Gastrocnemius medialis (tissue), 4 donors: ENCODE results near the gene RSF1.

ENCODE experiments used
- CTCF ChIP-seq, 5 experiments: fragments of 450-650 bp in 3 of 5; fragments of 200-600 bp in 2 of 5; sonication (generic) in 2 of 5; IDR thresholded peaks in 4 of 5; conservative IDR thresholded peaks in 1 of 5; 1 replicate in 4 of 5; 2 replicates in 1 of 5; pipeline ENCODE4 v1.5.1; 2016 to 2019; ENCODE audit warnings: antibody characterized with exemption in 5 of 5, mild to moderate bottlenecking in 3 of 5, moderate library complexity in 3 of 5
- POLR2A ChIP-seq, 2 donors: fragments of 450-650 bp; IDR thresholded peaks; one replicate each; pipeline ENCODE4 v1.6.1; 2017; ENCODE audit warnings: antibody characterized with exemption in 2 of 2, mild to moderate bottlenecking in 2 of 2, moderate library complexity in 2 of 2

GRCh38 chr11:77637345-77638165 is 183.0 kb downstream of the RSF1 start, which contains the start of gene CLNS1A:
- TF ChIP-seq CTCF (IDR thresholded peaks at IDR 0.05 in 4 of 5, conservative IDR thresholded peaks at IDR 0.05 in 1 of 5) (no peak), POLR2A (IDR thresholded peaks at IDR 0.05) (peak; percentile 47 to 59)
